Lower lobe of right lung (tissue), 2 donors: ENCODE measurements around the gene NSFL1C. TPM values are rescaled to one million over a fixed set of nuclear protein-coding genes. Genes with fewer than 3 reads are reported as not detected.

Experiments
- ATAC-seq, 2 donors: fragments of 200-7000 bp; cut with Tn5 transposase; one replicate each; pipeline ENCODE4 v1.9.1; 2020 to 2022; ENCODE audit warnings: mild to moderate bottlenecking in 2 of 2, moderate library complexity in 2 of 2
- DNase-seq: peaks from one replicate; pipeline ENCODE4 v3.0.0-alpha.2; 2020
- H3K27ac ChIP-seq: fragments of 200-600 bp; one replicate; pipeline ENCODE4 v1.8.0; 2022
- H3K27me3 ChIP-seq: fragments of 200-600 bp; one replicate; pipeline ENCODE4 v1.8.0; 2022; ENCODE audit warnings: low read depth
- H3K36me3 ChIP-seq: fragments of 200-600 bp; one replicate; pipeline ENCODE4 v1.8.0; 2022; ENCODE audit warnings: mild to moderate bottlenecking
- H3K4me1 ChIP-seq: fragments of 200-600 bp; one replicate; pipeline ENCODE4 v1.8.0; 2022
- H3K4me3 ChIP-seq: fragments of 200-600 bp; one replicate; pipeline ENCODE4 v1.8.0; 2022; ENCODE audit warnings: mild to moderate bottlenecking
- H3K9me3 ChIP-seq: fragments of 200-600 bp; one replicate; pipeline ENCODE4 v1.8.0; 2022
- CTCF ChIP-seq: fragments of 200-600 bp; IDR thresholded peaks from one replicate; pipeline ENCODE4 v1.8.0; 2022; ENCODE audit warnings: antibody characterized with exemption, mild to moderate bottlenecking
- intact Hi-C: fragments of 100-400 bp; cut with DNase I; formaldehyde crosslinking; loops from one replicate; pipeline ENCODE4 v1.11.0; 2022
- total RNA-seq: library from RNA; stranded (reverse); fragmentation: NEBNext Ultra II Directional; extraction: Animal tissue kit (Norgen Biotek cat#: 25700); gene quantifications from one replicate; pipeline ENCODE4 v1.2.1, GENCODE V29; 2021
- donor health status: DM: no; HTN: yes; CAD: no; lungs with severe emphysema.

NSFL1C gene
- total RNA-seq, 1 donor from 2014 or later = 73.8 TPM

GRCh38 chr20:1423206-1423605, 43.4 kb downstream of the NSFL1C start:
- H3K4me1 ChIP-seq = peaks cover 5% of the 10 kb centered on the region
- no peak overlapping the region for H3K4me3 ChIP-seq
- no peaks in the 10 kb centered on the region for H3K9me3 ChIP-seq
- no peak for DNase-seq
- ATAC-seq = no peak
- no peaks in the 10 kb centered on the region for H3K27me3 ChIP-seq
- no peak for TF ChIP-seq CTCF
- intact Hi-C loops = no loop called here
- H3K27ac ChIP-seq = no peak overlapping the region
- no peaks in the 10 kb centered on the region for H3K36me3 ChIP-seq

- intact Hi-C loops = no loop called here
- no peak for DNase-seq
- no peak overlapping the region for H3K4me3 ChIP-seq
- no peaks in the 10 kb centered on the region for H3K9me3 ChIP-seq
- TF ChIP-seq CTCF = no peak
- ATAC-seq = no peak
- H3K4me1 ChIP-seq = peaks cover 5% of the 10 kb centered on the region
- no peak overlapping the region for H3K27ac ChIP-seq
- no peaks in the 10 kb centered on the region for H3K27me3 ChIP-seq
- no peaks in the 10 kb centered on the region for H3K36me3 ChIP-seq
These were observed 43.9 kb downstream of the NSFL1C start for GRCh38 chr20:1422753-1423152.

- no peak for ATAC-seq
- Histone ChIP-seq H3K4me3 (no peak overlapping the region), H3K4me1 (peaks cover 5% of the 10 kb centered on the region), H3K9me3 (no peaks in the 10 kb centered on the region), H3K27ac (no peak overlapping the region), H3K27me3 (no peaks in the 10 kb centered on the region), H3K36me3 (no peaks in the 10 kb centered on the region)
- no peak for TF ChIP-seq CTCF
- DNase-seq = no peak
- intact Hi-C loops = no loop called here
These were observed 46.6 kb downstream of the NSFL1C start for GRCh38 chr20:1420066-1420465.

- Histone ChIP-seq H3K27ac (no peak overlapping the region), H3K4me3 (no peak overlapping the region), H3K36me3 (no peaks in the 10 kb centered on the region), H3K27me3 (no peaks in the 10 kb centered on the region), H3K4me1 (no peaks in the 10 kb centered on the region), H3K9me3 (no peaks in the 10 kb centered on the region)
- DNase-seq (no peak), ATAC-seq (no peak)
- intact Hi-C loops = no loop called here
- no peak for TF ChIP-seq CTCF
These were observed 48.3 kb downstream of the NSFL1C start for GRCh38 chr20:1418350-1418749.

- DNase-seq (no peak), ATAC-seq (no peak)
These were observed 48.9 kb downstream of the NSFL1C start for GRCh38 chr20:1417790-1418189.

More at GRCh38 chr20:1417790-1418189, 48.9 kb downstream of the NSFL1C start:
- H3K4me3 ChIP-seq = no peak overlapping the region
- H3K27me3 ChIP-seq = no peaks in the 10 kb centered on the region
- no peaks in the 10 kb centered on the region for H3K36me3 ChIP-seq
- intact Hi-C loops = no loop called here
- H3K9me3 ChIP-seq = no peaks in the 10 kb centered on the region
- H3K4me1 ChIP-seq = no peaks in the 10 kb centered on the region
- no peak overlapping the region for H3K27ac ChIP-seq
- no peak for TF ChIP-seq CTCF
